ENCODE measurements around the gene RAB20. TPM values are rescaled to one million over a fixed set of nuclear protein-coding genes. Genes with fewer than 3 reads are reported as not detected.
A peak's percentile ranks its signal among the peaks of the same experiment; 100 is the strongest.

The RAB20 gene
- total and polyA plus RNA-seq, 4 donors = 9.8 to 36.9 (median 25.2) TPM

DNA sequence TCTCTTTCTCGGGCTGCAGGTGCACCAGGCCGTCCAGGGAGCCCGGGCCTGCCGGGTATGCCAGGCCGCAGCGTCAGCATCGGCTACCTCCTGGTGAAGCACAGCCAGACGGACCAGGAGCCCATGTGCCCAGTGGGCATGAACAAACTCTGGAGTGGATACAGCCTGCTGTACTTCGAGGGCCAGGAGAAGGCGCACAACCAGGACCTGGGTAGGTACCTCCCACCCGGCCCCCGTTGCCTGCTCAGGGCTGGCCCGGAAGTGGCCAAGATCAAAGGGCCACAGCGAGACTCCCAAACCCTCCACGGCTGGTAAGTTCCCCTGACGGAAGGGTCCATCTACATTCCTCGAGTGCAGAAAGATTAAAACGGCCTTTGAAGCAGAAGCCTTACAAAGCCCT, 55.1 kb downstream of the RAB20 start:
- DNase-seq (ENCODE audit: low spot score) = no peak
- Histone ChIP-seq H3K4me1 (ENCODE audit: control insufficient read depth in 4 of 4, insufficient read depth in 4 of 4, low read length in 3 of 4) (peaks cover 15 to 25% (median 19%) of the 10 kb centered on the region in 4 donors), H3K36me3 (ENCODE audit: control insufficient read depth in 4 of 4, insufficient read depth in 3 of 4, low read depth in 1 of 4, low read length in 3 of 4) (no peaks in the 10 kb centered on the region), H3K4me3 (ENCODE audit: low read depth in 1 of 3, low read length in 3 of 3) (no peak overlapping the region), H3K27ac (ENCODE audit: low read depth in 1 of 2, low read length in 2 of 2) (peak overlapping the region in 1 of 2 donors; percentile 81), H3K9ac (ENCODE audit: low read depth in 1 of 2, low read length in 2 of 2) (no peak overlapping the region), H3K9me3 (ENCODE audit: control insufficient read depth in 4 of 4, low read length in 3 of 4) (no peaks in the 10 kb centered on the region), H3K27me3 (ENCODE audit: control insufficient read depth in 4 of 4, insufficient read depth in 4 of 4, low read length in 3 of 4) (no peaks in the 10 kb centered on the region)
- 81% methylated on average over 18 of the region's 18 CpGs for WGBS
- TF ChIP-seq HNF4A (conservative IDR thresholded peaks at IDR 0.05) = no peak
- TF ChIP-seq, protein P1, sequence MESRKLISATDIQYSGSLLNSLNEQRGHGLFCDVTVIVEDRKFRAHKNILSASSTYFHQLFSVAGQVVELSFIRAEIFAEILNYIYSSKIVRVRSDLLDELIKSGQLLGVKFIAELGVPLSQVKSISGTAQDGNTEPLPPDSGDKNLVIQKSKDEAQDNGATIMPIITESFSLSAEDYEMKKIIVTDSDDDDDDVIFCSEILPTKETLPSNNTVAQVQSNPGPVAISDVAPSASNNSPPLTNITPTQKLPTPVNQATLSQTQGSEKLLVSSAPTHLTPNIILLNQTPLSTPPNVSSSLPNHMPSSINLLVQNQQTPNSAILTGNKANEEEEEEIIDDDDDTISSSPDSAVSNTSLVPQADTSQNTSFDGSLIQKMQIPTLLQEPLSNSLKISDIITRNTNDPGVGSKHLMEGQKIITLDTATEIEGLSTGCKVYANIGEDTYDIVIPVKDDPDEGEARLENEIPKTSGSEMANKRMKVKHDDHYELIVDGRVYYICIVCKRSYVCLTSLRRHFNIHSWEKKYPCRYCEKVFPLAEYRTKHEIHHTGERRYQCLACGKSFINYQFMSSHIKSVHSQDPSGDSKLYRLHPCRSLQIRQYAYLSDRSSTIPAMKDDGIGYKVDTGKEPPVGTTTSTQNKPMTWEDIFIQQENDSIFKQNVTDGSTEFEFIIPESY (IDR thresholded peaks at IDR 0.05) = no peak
- no peak for TF ChIP-seq YY1 (IDR thresholded peaks at IDR 0.05)
- TF ChIP-seq TAF1 (conservative IDR thresholded peaks at IDR 0.05) = no peak
- no peak for TF ChIP-seq HNF4G (IDR thresholded peaks at IDR 0.05)
- no peak for TF ChIP-seq SP1 (IDR thresholded peaks at IDR 0.05)
- TF ChIP-seq JUND (IDR thresholded peaks at IDR 0.05) = no peak
- TF ChIP-seq FOXA2 (IDR thresholded peaks at IDR 0.05) = no peak
- TF ChIP-seq EGR1 (IDR thresholded peaks at IDR 0.05; ENCODE audit: low read depth in 2 of 2) = no peak
- no peak for TF ChIP-seq FOXA1 (IDR thresholded peaks at IDR 0.05)

DNA sequence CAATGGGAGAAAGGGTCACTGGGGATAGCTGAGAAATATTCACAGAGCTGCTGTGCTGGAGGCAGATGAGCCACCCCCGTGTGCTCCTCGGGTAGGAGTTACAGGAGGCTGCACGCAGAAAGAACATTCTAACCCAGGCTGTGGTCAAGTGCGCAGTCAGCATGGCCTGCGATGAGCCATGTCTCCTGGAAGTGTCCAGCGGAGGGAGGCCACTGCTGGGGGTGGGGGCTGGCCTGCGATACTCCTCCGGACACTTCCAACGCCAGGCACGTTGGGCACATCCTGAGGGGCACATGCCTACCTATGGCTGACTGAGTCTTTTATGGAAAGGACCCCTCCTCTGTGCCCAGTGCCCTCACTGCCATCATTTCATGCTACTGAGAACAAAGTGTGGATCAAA, 55.9 kb downstream of the RAB20 start:
- Histone ChIP-seq H3K36me3 (ENCODE audit: control insufficient read depth in 4 of 4, insufficient read depth in 3 of 4, low read depth in 1 of 4, low read length in 3 of 4) (no peaks in the 10 kb centered on the region), H3K4me1 (ENCODE audit: control insufficient read depth in 4 of 4, insufficient read depth in 4 of 4, low read length in 3 of 4) (peaks cover 15 to 25% (median 19%) of the 10 kb centered on the region in 4 donors), H3K27me3 (ENCODE audit: control insufficient read depth in 4 of 4, insufficient read depth in 4 of 4, low read length in 3 of 4) (no peaks in the 10 kb centered on the region), H3K27ac (ENCODE audit: low read depth in 1 of 2, low read length in 2 of 2) (no peak overlapping the region), H3K9ac (ENCODE audit: low read depth in 1 of 2, low read length in 2 of 2) (no peak overlapping the region), H3K4me3 (ENCODE audit: low read depth in 1 of 3, low read length in 3 of 3) (no peak overlapping the region), H3K9me3 (ENCODE audit: control insufficient read depth in 4 of 4, low read length in 3 of 4) (peaks cover 0 to 3% (median 0%) of the 10 kb centered on the region in 4 donors)
- TF ChIP-seq HNF4G (IDR thresholded peaks at IDR 0.05) = no peak
- TF ChIP-seq FOXA2 (IDR thresholded peaks at IDR 0.05) = no peak
- TF ChIP-seq, protein P2, sequence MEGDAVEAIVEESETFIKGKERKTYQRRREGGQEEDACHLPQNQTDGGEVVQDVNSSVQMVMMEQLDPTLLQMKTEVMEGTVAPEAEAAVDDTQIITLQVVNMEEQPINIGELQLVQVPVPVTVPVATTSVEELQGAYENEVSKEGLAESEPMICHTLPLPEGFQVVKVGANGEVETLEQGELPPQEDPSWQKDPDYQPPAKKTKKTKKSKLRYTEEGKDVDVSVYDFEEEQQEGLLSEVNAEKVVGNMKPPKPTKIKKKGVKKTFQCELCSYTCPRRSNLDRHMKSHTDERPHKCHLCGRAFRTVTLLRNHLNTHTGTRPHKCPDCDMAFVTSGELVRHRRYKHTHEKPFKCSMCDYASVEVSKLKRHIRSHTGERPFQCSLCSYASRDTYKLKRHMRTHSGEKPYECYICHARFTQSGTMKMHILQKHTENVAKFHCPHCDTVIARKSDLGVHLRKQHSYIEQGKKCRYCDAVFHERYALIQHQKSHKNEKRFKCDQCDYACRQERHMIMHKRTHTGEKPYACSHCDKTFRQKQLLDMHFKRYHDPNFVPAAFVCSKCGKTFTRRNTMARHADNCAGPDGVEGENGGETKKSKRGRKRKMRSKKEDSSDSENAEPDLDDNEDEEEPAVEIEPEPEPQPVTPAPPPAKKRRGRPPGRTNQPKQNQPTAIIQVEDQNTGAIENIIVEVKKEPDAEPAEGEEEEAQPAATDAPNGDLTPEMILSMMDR (IDR thresholded peaks at IDR 0.05; ENCODE audit: low read depth, low read length, missing input control) = no peak
- TF ChIP-seq YY1 (IDR thresholded peaks at IDR 0.05) = no peak
- TF ChIP-seq, protein P3, sequence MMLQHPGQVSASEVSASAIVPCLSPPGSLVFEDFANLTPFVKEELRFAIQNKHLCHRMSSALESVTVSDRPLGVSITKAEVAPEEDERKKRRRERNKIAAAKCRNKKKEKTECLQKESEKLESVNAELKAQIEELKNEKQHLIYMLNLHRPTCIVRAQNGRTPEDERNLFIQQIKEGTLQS (IDR thresholded peaks at IDR 0.05) = no peak
- TF ChIP-seq, protein P1 (IDR thresholded peaks at IDR 0.05) = no peak
- no peak for TF ChIP-seq RXRA (IDR thresholded peaks at IDR 0.05)
- no peak for TF ChIP-seq NR2F2 (IDR thresholded peaks at IDR 0.05)
- no peak for TF ChIP-seq EGR1 (IDR thresholded peaks at IDR 0.05; ENCODE audit: low read depth in 2 of 2)
- TF ChIP-seq TAF1 (conservative IDR thresholded peaks at IDR 0.05) = no peak
- no peak for TF ChIP-seq HNF4A (conservative IDR thresholded peaks at IDR 0.05)
- no peak for TF ChIP-seq SP1 (IDR thresholded peaks at IDR 0.05)
- DNase-seq (ENCODE audit: low spot score) = no peak
- WGBS = 96% methylated on average over 10 of the region's 10 CpGs

All from liver (tissue), 9 donors.